ENCODE data around the gene DKK3. TPM values are rescaled to one million over a fixed set of nuclear protein-coding genes. Genes with fewer than 3 reads are reported as not detected.

Gene DKK3
- total and polyA plus RNA-seq, 2 experiments from 2014 or later = 16.8 to 31.1 TPM

DNA sequence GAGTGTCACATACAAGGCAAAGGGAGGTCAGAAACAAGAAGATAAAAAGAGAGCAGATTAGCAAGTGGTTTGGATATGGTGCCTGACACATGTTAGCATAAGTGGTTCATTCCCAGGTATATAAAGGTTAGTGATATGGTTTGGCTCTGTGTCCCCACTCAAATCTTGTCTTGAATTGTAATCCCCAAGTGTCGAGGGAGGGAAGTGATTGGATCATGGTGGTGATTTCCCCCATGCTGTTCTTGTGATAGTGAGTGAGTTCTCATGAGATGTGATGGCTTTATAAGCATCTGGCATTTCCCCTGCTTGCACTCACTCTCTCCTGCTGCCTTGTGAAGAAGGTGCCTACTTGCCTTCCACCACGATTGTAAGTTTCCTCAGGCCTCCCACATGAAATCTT, 12.1 kb upstream of the DKK3 start (continued):
- TF ChIP-seq, protein P1, sequence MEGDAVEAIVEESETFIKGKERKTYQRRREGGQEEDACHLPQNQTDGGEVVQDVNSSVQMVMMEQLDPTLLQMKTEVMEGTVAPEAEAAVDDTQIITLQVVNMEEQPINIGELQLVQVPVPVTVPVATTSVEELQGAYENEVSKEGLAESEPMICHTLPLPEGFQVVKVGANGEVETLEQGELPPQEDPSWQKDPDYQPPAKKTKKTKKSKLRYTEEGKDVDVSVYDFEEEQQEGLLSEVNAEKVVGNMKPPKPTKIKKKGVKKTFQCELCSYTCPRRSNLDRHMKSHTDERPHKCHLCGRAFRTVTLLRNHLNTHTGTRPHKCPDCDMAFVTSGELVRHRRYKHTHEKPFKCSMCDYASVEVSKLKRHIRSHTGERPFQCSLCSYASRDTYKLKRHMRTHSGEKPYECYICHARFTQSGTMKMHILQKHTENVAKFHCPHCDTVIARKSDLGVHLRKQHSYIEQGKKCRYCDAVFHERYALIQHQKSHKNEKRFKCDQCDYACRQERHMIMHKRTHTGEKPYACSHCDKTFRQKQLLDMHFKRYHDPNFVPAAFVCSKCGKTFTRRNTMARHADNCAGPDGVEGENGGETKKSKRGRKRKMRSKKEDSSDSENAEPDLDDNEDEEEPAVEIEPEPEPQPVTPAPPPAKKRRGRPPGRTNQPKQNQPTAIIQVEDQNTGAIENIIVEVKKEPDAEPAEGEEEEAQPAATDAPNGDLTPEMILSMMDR (conservative IDR thresholded peaks at IDR 0.05; ENCODE audit: low read depth in 2 of 2) = no peak
- TF ChIP-seq, protein P2, sequence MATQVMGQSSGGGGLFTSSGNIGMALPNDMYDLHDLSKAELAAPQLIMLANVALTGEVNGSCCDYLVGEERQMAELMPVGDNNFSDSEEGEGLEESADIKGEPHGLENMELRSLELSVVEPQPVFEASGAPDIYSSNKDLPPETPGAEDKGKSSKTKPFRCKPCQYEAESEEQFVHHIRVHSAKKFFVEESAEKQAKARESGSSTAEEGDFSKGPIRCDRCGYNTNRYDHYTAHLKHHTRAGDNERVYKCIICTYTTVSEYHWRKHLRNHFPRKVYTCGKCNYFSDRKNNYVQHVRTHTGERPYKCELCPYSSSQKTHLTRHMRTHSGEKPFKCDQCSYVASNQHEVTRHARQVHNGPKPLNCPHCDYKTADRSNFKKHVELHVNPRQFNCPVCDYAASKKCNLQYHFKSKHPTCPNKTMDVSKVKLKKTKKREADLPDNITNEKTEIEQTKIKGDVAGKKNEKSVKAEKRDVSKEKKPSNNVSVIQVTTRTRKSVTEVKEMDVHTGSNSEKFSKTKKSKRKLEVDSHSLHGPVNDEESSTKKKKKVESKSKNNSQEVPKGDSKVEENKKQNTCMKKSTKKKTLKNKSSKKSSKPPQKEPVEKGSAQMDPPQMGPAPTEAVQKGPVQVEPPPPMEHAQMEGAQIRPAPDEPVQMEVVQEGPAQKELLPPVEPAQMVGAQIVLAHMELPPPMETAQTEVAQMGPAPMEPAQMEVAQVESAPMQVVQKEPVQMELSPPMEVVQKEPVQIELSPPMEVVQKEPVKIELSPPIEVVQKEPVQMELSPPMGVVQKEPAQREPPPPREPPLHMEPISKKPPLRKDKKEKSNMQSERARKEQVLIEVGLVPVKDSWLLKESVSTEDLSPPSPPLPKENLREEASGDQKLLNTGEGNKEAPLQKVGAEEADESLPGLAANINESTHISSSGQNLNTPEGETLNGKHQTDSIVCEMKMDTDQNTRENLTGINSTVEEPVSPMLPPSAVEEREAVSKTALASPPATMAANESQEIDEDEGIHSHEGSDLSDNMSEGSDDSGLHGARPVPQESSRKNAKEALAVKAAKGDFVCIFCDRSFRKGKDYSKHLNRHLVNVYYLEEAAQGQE (IDR thresholded peaks at IDR 0.05; ENCODE audit: unreplicated experiment) = no peak
- TF ChIP-seq, protein P3, sequence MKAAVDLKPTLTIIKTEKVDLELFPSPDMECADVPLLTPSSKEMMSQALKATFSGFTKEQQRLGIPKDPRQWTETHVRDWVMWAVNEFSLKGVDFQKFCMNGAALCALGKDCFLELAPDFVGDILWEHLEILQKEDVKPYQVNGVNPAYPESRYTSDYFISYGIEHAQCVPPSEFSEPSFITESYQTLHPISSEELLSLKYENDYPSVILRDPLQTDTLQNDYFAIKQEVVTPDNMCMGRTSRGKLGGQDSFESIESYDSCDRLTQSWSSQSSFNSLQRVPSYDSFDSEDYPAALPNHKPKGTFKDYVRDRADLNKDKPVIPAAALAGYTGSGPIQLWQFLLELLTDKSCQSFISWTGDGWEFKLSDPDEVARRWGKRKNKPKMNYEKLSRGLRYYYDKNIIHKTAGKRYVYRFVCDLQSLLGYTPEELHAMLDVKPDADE (IDR thresholded peaks at IDR 0.05) = no peak
- TF ChIP-seq EZH2phosphoT487 (IDR thresholded peaks at IDR 0.05; ENCODE audit: unreplicated experiment) = no peak

DNA sequence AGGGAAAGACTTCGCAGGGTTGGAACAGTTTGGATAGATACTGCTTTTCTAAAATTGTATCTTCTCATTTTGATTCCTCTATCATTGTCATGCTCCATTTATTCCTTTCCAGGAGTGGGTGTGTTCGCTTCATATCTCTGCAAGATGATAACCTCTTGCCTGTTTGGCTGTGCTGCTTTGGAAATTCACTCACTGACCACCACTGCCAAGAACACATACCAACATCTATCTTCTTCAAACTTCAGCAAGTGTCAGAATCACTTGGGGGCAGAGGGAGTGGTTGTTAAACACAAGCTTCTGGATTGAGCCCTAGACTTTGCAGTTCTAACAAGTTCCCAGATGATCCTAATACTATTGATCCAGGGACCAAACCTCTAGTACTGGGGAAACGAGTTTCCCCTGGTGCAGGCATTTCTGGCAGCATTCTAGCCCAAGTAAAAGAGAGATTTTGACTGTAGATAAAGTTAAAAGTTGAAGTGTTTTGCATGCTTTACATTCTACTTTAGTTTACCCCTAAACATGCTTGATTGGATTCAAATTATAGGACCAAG, 11.5 kb upstream of the DKK3 start:
- Histone ChIP-seq H3K36me3 (ENCODE audit: insufficient read depth) (no peaks in the 10 kb centered on the region), H3K4me3 (no peak overlapping the region), H3K4me1 (ENCODE audit: insufficient read depth) (no peaks in the 10 kb centered on the region), H3K4me2 (no peak overlapping the region), H3K27me3 (ENCODE audit: insufficient read depth) (no peaks in the 10 kb centered on the region), H3K79me2 (replicated peaks; ENCODE audit: insufficient read depth) (no peaks in the 10 kb centered on the region), H3K27ac (ENCODE audit: low read depth) (no peak overlapping the region), H2AFZ (peak overlapping the region; percentile 32; the same call in 1 of the 2 replicates), H3F3A (replicated peaks; ENCODE audit: low read depth) (no peaks in the 10 kb centered on the region), H4K20me1 (replicated peaks; ENCODE audit: insufficient read depth) (no peaks in the 10 kb centered on the region), H3K9me2 (ENCODE audit: insufficient read depth) (no peaks in the 10 kb centered on the region; the same call in 1 of the 2 replicates)
- peaks cover 2% of the 10 kb centered on the region for H3K27me3 Mint-ChIP-seq (ENCODE audit: insufficient read depth, low read depth, poor library complexity)
- H3K4me3 Mint-ChIP-seq = no peak overlapping the region
- H3K9me3 Mint-ChIP-seq = peaks cover 23% of the 10 kb centered on the region
- ATAC-seq = no peak
- peaks cover 15% of the 10 kb centered on the region for H3K36me3 Mint-ChIP-seq (ENCODE audit: low read depth)
- no peak for DNase-seq (ENCODE audit: low spot score)
- H3K27ac Mint-ChIP-seq = no peak overlapping the region
- no peaks in the 10 kb centered on the region for H3K4me1 Mint-ChIP-seq
- no peak for TF ChIP-seq JUNB (IDR thresholded peaks at IDR 0.05; ENCODE audit: unreplicated experiment)
- TF ChIP-seq EZH2 (IDR thresholded peaks at IDR 0.05; ENCODE audit: low read depth, unreplicated experiment) = no peak
- TF ChIP-seq, protein P4, sequence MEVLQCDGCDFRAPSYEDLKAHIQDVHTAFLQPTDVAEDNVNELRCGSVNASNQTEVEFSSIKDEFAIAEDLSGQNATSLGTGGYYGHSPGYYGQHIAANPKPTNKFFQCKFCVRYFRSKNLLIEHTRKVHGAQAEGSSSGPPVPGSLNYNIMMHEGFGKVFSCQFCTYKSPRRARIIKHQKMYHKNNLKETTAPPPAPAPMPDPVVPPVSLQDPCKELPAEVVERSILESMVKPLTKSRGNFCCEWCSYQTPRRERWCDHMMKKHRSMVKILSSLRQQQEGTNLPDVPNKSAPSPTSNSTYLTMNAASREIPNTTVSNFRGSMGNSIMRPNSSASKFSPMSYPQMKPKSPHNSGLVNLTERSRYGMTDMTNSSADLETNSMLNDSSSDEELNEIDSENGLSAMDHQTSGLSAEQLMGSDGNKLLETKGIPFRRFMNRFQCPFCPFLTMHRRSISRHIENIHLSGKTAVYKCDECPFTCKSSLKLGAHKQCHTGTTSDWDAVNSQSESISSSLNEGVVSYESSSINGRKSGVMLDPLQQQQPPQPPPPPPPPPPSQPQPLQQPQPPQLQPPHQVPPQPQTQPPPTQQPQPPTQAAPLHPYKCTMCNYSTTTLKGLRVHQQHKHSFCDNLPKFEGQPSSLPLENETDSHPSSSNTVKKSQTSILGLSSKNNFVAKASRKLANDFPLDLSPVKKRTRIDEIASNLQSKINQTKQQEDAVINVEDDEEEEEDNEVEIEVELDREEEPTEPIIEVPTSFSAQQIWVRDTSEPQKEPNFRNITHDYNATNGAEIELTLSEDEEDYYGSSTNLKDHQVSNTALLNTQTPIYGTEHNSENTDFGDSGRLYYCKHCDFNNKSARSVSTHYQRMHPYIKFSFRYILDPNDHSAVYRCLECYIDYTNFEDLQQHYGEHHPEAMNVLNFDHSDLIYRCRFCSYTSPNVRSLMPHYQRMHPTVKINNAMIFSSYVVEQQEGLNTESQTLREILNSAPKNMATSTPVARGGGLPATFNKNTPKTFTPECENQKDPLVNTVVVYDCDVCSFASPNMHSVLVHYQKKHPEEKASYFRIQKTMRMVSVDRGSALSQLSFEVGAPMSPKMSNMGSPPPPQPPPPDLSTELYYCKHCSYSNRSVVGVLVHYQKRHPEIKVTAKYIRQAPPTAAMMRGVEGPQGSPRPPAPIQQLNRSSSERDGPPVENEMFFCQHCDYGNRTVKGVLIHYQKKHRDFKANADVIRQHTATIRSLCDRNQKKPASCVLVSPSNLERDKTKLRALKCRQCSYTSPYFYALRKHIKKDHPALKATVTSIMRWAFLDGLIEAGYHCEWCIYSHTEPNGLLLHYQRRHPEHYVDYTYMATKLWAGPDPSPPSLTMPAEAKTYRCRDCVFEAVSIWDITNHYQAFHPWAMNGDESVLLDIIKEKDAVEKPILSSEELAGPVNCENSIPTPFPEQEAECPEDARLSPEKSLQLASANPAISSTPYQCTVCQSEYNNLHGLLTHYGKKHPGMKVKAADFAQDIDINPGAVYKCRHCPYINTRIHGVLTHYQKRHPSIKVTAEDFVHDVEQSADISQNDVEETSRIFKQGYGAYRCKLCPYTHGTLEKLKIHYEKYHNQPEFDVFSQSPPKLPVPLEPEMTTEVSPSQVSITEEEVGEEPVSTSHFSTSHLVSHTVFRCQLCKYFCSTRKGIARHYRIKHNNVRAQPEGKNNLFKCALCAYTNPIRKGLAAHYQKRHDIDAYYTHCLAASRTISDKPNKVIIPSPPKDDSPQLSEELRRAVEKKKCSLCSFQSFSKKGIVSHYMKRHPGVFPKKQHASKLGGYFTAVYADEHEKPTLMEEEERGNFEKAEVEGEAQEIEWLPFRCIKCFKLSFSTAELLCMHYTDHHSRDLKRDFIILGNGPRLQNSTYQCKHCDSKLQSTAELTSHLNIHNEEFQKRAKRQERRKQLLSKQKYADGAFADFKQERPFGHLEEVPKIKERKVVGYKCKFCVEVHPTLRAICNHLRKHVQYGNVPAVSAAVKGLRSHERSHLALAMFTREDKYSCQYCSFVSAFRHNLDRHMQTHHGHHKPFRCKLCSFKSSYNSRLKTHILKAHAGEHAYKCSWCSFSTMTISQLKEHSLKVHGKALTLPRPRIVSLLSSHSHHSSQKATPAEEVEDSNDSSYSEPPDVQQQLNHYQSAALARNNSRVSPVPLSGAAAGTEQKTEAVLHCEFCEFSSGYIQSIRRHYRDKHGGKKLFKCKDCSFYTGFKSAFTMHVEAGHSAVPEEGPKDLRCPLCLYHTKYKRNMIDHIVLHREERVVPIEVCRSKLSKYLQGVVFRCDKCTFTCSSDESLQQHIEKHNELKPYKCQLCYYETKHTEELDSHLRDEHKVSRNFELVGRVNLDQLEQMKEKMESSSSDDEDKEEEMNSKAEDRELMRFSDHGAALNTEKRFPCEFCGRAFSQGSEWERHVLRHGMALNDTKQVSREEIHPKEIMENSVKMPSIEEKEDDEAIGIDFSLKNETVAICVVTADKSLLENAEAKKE (CRISPR knock-in tag; IDR thresholded peaks at IDR 0.05) = no peak
- no peak for TF ChIP-seq ZNF114 (CRISPR knock-in tag; IDR thresholded peaks at IDR 0.05)
- TF ChIP-seq, protein P3 (IDR thresholded peaks at IDR 0.05) = no peak
- TF ChIP-seq NANOG (IDR thresholded peaks at IDR 0.05; ENCODE audit: borderline replicate concordance) = no peak
- TF ChIP-seq ZNF331 (CRISPR knock-in tag; IDR thresholded peaks at IDR 0.05; ENCODE audit: low read depth) = no peak
